GM12873 (cell line): ENCODE data around the gene QPCT.

Experiments
- CTCF ChIP-seq: IDR thresholded peaks from 2 replicates; pipeline ENCODE4 v1.5.1; 2012; ENCODE audit warnings: low read depth, mild to moderate bottlenecking, moderate library complexity, low read length, control low read depth; ENCODE audit not compliant: insufficient read depth; ENCODE audit errors: missing control alignments

Gene QPCT

GRCh38 chr2:37396890-37397565 is 52.6 kb downstream of the QPCT start:
- TF ChIP-seq CTCF, result no peak

- no peak for TF ChIP-seq CTCF
Measured at GRCh38 chr2:37398990-37399389, 54.6 kb downstream of the QPCT start.

GRCh38 chr2:37400041-37400440 is 55.6 kb downstream of the QPCT start:
- TF ChIP-seq CTCF, result no peak

GRCh38 chr2:37402636-37403035 is 58.2 kb downstream of the QPCT start:
- no peak for TF ChIP-seq CTCF

GRCh38 chr2:37405781-37406180 is 61.4 kb downstream of the QPCT start:
- no peak for TF ChIP-seq CTCF

GRCh38 chr2:37412231-37412630 is 67.8 kb downstream of the QPCT start:
- no peak for TF ChIP-seq CTCF

GRCh38 chr2:37414470-37414949 is 70.1 kb downstream of the QPCT start:
- TF ChIP-seq CTCF, result peak; percentile 92
